OCI-LY7 (cell line): ENCODE results near the gene ACYP2. TPM values are rescaled to one million over a fixed set of nuclear protein-coding genes. Genes with fewer than 3 reads are reported as not detected.

Experiments used
- BruUV-seq: library from RNA; stranded (reverse); fragments of 400-500 nt; replicated peaks from 2 replicates; lab custom pipeline; 2021; lab: Mats Ljungman, UMichigan
- CTCF ChIA-PET: fragments of 300-600 bp; sonication (Branson Sonifier 250); formaldehyde crosslinking; loops from one replicate; lab custom pipeline; 2022; ENCODE audit warnings: antibody characterized with exemption; ENCODE audit not compliant: unreplicated experiment; lab: Charles Lee
- POLR2A ChIA-PET: fragments of 300-600 bp; sonication (Branson Sonifier 250); formaldehyde crosslinking; loops from one replicate; lab custom pipeline; 2022; ENCODE audit warnings: antibody characterized with exemption; lab: Charles Lee
- DNase-seq: peaks from one replicate; pipeline ENCODE4 v3.0.0-alpha.2; 2015; ENCODE audit warnings: low spot score
- H2AFZ ChIP-seq: fragments of 200-600 bp; sonication (generic), shearing (Covaris generic); 2 replicates; pipeline ENCODE4 v1.6.1; 2014; ENCODE audit warnings: mild to moderate bottlenecking, antibody characterized with exemption, low read length, moderate library complexity
- H3K27ac ChIP-seq: fragments of 200-600 bp; sonication (generic); 2 replicates; pipeline ENCODE4 v1.5.1; 2014; ENCODE audit warnings: mixed run types, low read depth, mild to moderate bottlenecking, moderate library complexity, low read length, inconsistent platforms; ENCODE audit not compliant: poor library complexity, severe bottlenecking
- H3K36me3 ChIP-seq: fragments of 200-600 bp; sonication (generic); 2 replicates; pipeline ENCODE4 v1.6.1; 2014; ENCODE audit warnings: mild to moderate bottlenecking, antibody characterized with exemption, low read length, moderate library complexity, mixed read lengths; ENCODE audit not compliant: insufficient read depth
- H3K4me1 ChIP-seq: fragments of 200-600 bp; sonication (generic); 2 replicates; pipeline ENCODE4 v1.5.1; 2014; ENCODE audit warnings: mild to moderate bottlenecking, low read length; ENCODE audit not compliant: insufficient read depth, poor library complexity, severe bottlenecking
- H3K4me2 ChIP-seq: fragments of 200-600 bp; sonication (generic); 2 replicates; pipeline ENCODE4 v1.6.1; 2014; ENCODE audit warnings: mild to moderate bottlenecking, low read length
- H3K4me3 ChIP-seq: fragments of 200-600 bp; sonication (generic); 2 replicates; pipeline ENCODE4 v1.5.1; 2014; ENCODE audit warnings: mild to moderate bottlenecking, low read depth, low read length; ENCODE audit not compliant: poor library complexity, severe bottlenecking
- H3K79me2 ChIP-seq: fragments of 200-600 bp; sonication (generic); 2 replicates; pipeline ENCODE4 v1.6.1; 2016; ENCODE audit warnings: low read depth, mild to moderate bottlenecking, low read length, moderate library complexity, mixed read lengths; ENCODE audit not compliant: insufficient read depth
- H3K9me2 ChIP-seq: fragments of 200-600 bp; sonication (generic); 2 replicates; pipeline ENCODE4 v1.6.1; 2016; ENCODE audit warnings: mild to moderate bottlenecking, low read length, mixed read lengths; ENCODE audit not compliant: insufficient read depth
- H3K9me3 ChIP-seq: fragments of 200-600 bp; sonication (generic); 2 replicates; pipeline ENCODE4 v1.6.1; 2014; ENCODE audit warnings: mild to moderate bottlenecking, mixed run types, low read length, mixed read lengths
- H4K20me1 ChIP-seq: fragments of 200-600 bp; sonication (generic); 2 replicates; pipeline ENCODE4 v1.6.1; 2014; ENCODE audit warnings: mild to moderate bottlenecking, antibody characterized with exemption, low read length, moderate library complexity, mixed read lengths; ENCODE audit not compliant: insufficient read depth
- EZH2phosphoT487 ChIP-seq: fragments of 200-600 bp; sonication (generic); IDR thresholded peaks from 2 replicates; pipeline ENCODE4 v1.6.1; 2018; ENCODE audit warnings: low read depth, borderline replicate concordance, mild to moderate bottlenecking, mixed run types, antibody characterized with exemption, low read length, moderate library complexity, mixed read lengths
- intact Hi-C: fragments of 100-400 bp; cut with micrococcal nuclease; formaldehyde crosslinking; loops from one replicate; pipeline ENCODE4 v1.10.0; 2022; ENCODE audit not compliant: unreplicated experiment
- total RNA-seq, 2 experiments: library from RNA; depleted of rRNA in 1 of 2; stranded (reverse); fragments of >200 nt in 1 of 2; shearing (Covaris generic) in 1 of 2; gene quantifications; 2 replicates each; pipeline ENCODE4 v1.2.3, GENCODE V29; 2014 to 2022
- TF ChIP-seq, protein P1 (sequence below): fragments of 200-600 bp; sonication (generic); conservative IDR thresholded peaks from 2 replicates; pipeline ENCODE4 v1.5.1; 2014; ENCODE audit warnings: mild to moderate bottlenecking, antibody characterized with exemption, low read length, moderate library complexity, mixed read lengths

Gene ACYP2
- total RNA-seq, 2 experiments from 2014 or later, result 18.7 to 20.6 TPM

- no peaks in the 10 kb centered on the region for H3K9me3 ChIP-seq
- H3K9me2 ChIP-seq, result no peaks in the 10 kb centered on the region
- intact Hi-C loops, result loop anchor here (10.0 kb wide), 2 partner anchors 156 to 356 kb away; no protein-coding TSS in a partner anchor
- no peaks in the 10 kb centered on the region for H4K20me1 ChIP-seq
- H3K4me3 ChIP-seq, result no peak overlapping the region
- H3K79me2 ChIP-seq, result no peaks in the 10 kb centered on the region
- H3K27ac ChIP-seq, result no peak overlapping the region
- BruUV-seq, result no TSS peak
- H3K4me1 ChIP-seq, result no peaks in the 10 kb centered on the region
- no peak overlapping the region for H3K4me2 ChIP-seq
- ChIA-PET POLR2A (interaction anchor here (0.5 to 0.7 kb wide), 2 partner anchors 62 to 105 kb away, joined by 3 read pairs; no protein-coding TSS in a partner anchor), CTCF (no interaction called here)
- DNase-seq, result no peak
- H3K36me3 ChIP-seq, result no peaks in the 10 kb centered on the region
- TF ChIP-seq, protein P1, sequence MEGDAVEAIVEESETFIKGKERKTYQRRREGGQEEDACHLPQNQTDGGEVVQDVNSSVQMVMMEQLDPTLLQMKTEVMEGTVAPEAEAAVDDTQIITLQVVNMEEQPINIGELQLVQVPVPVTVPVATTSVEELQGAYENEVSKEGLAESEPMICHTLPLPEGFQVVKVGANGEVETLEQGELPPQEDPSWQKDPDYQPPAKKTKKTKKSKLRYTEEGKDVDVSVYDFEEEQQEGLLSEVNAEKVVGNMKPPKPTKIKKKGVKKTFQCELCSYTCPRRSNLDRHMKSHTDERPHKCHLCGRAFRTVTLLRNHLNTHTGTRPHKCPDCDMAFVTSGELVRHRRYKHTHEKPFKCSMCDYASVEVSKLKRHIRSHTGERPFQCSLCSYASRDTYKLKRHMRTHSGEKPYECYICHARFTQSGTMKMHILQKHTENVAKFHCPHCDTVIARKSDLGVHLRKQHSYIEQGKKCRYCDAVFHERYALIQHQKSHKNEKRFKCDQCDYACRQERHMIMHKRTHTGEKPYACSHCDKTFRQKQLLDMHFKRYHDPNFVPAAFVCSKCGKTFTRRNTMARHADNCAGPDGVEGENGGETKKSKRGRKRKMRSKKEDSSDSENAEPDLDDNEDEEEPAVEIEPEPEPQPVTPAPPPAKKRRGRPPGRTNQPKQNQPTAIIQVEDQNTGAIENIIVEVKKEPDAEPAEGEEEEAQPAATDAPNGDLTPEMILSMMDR, result no peak
- no peak for TF ChIP-seq EZH2phosphoT487
- no peak overlapping the region for H2AFZ ChIP-seq
These were observed 233.2 kb downstream of the ACYP2 start for GRCh38 chr2:54348646-54349045.

GRCh38 chr2:54350426-54350825 lies 235.0 kb downstream of the ACYP2 start:
- Histone ChIP-seq H2AFZ (no peak overlapping the region), H3K79me2 (no peaks in the 10 kb centered on the region), H3K9me3 (no peaks in the 10 kb centered on the region), H3K9me2 (no peaks in the 10 kb centered on the region), H3K4me1 (no peaks in the 10 kb centered on the region), H3K27ac (no peak overlapping the region), H3K4me2 (no peak overlapping the region), H4K20me1 (no peaks in the 10 kb centered on the region), H3K36me3 (no peaks in the 10 kb centered on the region), H3K4me3 (no peak overlapping the region)
- BruUV-seq, result no TSS peak
- no peak for DNase-seq
- ChIA-PET CTCF (no interaction called here), POLR2A (no interaction called here)
- TF ChIP-seq, protein P1, result no peak
- no peak for TF ChIP-seq EZH2phosphoT487
- intact Hi-C loops, result no loop called here

- CTCF ChIA-PET, result no interaction called here
- no peak for DNase-seq
These were observed 237.8 kb downstream of the ACYP2 start for GRCh38 chr2:54353216-54353615.

More at GRCh38 chr2:54353216-54353615, 237.8 kb downstream of the ACYP2 start:
- no peaks in the 10 kb centered on the region for H3K9me3 ChIP-seq
- no peak overlapping the region for H2AFZ ChIP-seq
- intact Hi-C loops, result no loop called here
- no peaks in the 10 kb centered on the region for H3K9me2 ChIP-seq
- no peaks in the 10 kb centered on the region for H3K36me3 ChIP-seq
- H3K79me2 ChIP-seq, result no peaks in the 10 kb centered on the region
- H3K4me3 ChIP-seq, result no peak overlapping the region
- H3K27ac ChIP-seq, result no peak overlapping the region
- H4K20me1 ChIP-seq, result no peaks in the 10 kb centered on the region
- H3K4me1 ChIP-seq, result no peaks in the 10 kb centered on the region
- no TSS peak for BruUV-seq
- POLR2A ChIA-PET, result interaction anchor here (0.8 kb wide), 1 partner anchor 138 kb away, joined by 4 read pairs; no protein-coding TSS in a partner anchor
- H3K4me2 ChIP-seq, result no peak overlapping the region
- no peak for TF ChIP-seq EZH2phosphoT487
- TF ChIP-seq, protein P1, result no peak
